ENCODE results near the gene CCDC27.
"Not testable (repeated sequence)": the region's sequence is repeated elsewhere in the genome, so short reads cannot be mapped to it uniquely, and the experiment has no call there.

The CCDC27 gene

GRCh38 chr1:3740042-3740441 is 12.2 kb upstream of the CCDC27 start:
- DNase-seq: no peak

DNA sequence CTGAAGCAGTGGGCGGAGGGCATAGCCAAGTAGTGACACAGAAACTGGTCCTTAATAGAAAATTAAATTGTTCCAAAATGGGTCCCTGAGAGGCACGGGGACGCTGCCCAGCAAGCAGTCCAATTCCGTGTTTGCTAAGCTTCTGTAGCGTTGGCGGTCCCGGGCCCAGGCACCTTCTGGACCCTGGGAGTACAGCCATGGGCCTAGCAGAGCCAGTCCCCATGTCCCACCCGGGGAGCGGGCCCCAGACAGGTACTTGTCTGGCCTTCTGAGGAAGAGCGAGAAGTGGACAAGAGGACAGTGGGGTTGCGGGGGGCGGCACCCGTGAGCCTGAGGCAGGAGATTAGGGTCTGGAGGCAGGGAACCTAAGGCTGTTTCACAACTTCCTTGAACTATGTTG is 11.5 kb upstream of the CCDC27 start:
- DNase-seq: no peak

- DNase-seq: no peak
Observed at GRCh38 chr1:3741566-3742438, 10.4 kb upstream of the CCDC27 start.

GRCh38 chr1:3742439-3743298 is 9.6 kb upstream of the CCDC27 start:
- DNase-seq: no peak

- no peak for DNase-seq
Observed at GRCh38 chr1:3743421-3743820, 8.8 kb upstream of the CCDC27 start.

DNA sequence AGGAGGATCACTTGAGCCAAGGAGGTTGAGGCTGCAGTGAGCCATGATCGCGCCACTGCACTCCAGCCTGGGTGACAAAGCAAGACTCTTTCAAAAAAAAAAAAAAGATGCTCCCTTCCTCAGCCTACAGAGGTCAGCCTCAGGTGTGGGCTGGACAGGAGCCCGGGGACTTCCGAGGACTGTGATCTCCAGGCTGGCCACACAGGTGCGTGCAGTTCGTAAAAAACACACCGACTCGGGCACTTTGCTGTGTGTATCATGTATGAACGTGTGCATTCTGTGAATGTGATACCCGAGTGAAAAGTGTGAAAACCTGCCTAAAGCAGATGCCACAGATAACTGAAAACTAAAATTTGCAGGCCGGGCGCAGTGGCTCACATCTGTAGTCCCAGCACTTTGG is 8.4 kb upstream of the CCDC27 start:
- no peak for DNase-seq

DNA sequence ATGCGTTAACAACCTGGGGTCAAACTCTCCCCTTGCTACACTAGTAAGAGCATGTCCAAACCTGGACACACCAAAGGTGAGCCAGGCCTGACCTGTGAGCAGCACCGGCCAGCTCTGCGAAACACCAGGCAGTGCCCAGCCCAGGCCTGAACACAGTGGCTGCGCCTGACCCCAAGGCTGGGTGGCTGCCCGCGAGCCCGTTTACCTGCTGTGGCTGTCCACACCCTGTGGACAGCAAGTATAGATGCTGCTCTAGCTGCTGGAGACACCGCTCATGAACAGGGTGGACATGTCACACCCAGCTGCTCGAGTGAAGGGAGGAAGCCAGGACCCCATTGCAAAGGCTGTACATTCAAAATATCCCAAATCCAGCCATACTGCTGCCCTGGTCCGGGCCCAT is 7.6 kb upstream of the CCDC27 start:
- DNase-seq: no peak

GRCh38 chr1:3745071-3745470 is 7.2 kb upstream of the CCDC27 start:
- no peak for DNase-seq

GRCh38 chr1:3745590-3746381 is 6.5 kb upstream of the CCDC27 start:
- DNase-seq: no peak

DNA sequence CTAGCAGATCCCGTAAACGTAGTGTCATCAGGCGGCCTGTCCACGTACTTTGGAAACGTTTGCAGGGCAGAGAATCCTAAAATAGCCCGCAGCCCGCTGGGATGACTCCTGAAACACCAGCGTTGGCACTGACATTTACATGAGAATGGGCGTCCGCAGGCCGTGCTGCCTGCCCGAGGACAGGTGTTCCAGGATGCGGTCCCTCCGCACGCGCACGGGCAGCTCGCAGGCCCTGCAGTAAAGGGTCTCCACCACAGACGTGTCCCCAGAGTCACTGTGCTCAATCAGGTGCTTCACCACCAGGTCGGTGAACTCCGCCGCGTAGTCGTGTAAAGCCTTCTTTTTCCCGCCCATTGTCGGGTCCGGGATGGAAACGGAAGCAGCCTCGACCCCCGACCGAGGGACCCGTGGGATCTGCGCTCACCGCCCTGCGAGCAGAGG is 5.8 kb upstream of the CCDC27 start:
- DNase-seq: no peak

GRCh38 chr1:3746830-3747521 is 5.3 kb upstream of the CCDC27 start:
- peak; percentile 83 for DNase-seq

GRCh38 chr1:3747522-3747848 is 4.8 kb upstream of the CCDC27 start:
- DNase-seq: no peak

DNA sequence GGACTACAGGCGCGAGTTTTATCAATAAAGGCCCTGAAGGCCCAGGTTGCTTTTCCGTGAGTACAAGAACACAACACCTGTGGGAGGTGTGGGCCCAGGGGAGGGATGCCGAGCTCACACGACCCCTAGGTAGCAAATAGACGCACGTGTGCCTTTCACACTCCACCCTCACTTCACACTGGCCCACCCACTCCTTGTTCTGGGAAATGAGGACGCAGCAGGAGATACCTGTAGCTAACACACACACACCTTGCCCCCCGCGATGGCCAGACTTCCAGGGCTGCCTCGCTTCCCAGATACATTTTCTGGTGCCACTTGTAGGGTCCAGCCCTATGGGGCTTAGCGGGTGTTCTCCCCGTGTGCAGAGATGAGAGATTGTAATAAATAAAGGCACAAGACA is 4.3 kb upstream of the CCDC27 start:
- DNase-seq: no peak

GRCh38 chr1:3748316-3748900 is 3.8 kb upstream of the CCDC27 start:
- DNase-seq: not testable (repeated sequence)

DNA sequence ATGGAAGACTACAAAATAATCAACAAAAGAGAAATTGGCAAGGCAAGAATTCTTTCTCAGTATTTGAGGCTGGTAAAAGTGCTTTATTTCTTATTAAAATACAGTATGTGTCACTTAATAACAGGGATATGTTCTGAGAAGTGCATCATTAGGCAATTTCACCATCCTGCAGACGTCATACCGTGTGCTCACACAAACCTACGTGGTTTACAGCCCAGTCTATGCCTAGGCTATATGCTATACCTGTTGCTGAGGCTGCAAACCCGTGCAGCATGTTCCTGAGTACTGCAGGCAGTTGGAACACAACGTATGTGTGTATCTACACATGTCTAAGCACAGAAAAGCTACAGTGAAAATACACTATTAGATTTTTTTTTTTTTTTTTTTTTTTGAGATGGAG is 2.7 kb upstream of the CCDC27 start:
- no peak for DNase-seq

GRCh38 chr1:3750741-3751140 is 1.5 kb upstream of the CCDC27 start:
- no peak for DNase-seq

- no peak for DNase-seq
Observed at GRCh38 chr1:3753656-3754454, 1.6 kb downstream of the CCDC27 start.

DNA sequence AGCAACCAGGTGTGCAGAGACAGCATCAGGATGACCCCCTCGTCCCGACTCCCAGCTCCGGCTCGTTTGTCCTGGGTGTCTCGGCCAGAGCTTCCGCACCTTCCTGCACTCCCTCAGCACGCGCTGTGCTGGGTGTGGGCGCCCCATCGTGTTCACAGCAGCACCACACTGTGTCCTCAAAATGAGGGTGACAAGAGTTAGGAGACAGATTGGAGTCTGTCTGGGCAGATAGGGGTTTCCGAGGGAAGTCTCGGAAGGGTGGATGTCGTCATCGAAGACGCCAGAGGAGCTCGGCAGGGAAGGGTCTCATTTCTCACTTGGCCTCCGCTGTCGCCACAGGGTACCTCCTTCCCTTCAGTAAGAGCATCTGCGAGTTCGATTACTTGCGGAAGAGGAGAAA is 4.1 kb downstream of the CCDC27 start:
- DNase-seq: no peak

DNA sequence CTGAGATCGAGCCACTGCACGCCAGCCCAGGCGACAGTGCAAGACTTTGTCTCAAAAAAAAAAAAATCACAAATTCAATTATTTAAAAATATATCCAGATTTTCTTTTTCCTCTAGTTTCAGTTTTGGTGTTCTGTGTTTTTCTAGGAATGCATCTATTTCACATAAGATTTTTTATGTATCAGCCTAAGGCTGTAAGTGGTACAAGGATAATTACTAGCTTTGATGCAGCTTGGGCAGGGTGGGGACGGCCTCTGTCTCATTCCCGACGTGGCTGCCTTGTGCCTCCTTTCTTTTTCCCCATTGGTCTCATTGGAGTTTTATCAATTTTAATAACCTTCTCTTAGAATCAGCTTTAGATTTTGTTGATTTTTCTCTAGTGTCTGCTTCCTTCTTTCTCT is 6.9 kb downstream of the CCDC27 start:
- DNase-seq: no peak

- no peak for DNase-seq
Observed at GRCh38 chr1:3759796-3760195, 7.5 kb downstream of the CCDC27 start.

DNA sequence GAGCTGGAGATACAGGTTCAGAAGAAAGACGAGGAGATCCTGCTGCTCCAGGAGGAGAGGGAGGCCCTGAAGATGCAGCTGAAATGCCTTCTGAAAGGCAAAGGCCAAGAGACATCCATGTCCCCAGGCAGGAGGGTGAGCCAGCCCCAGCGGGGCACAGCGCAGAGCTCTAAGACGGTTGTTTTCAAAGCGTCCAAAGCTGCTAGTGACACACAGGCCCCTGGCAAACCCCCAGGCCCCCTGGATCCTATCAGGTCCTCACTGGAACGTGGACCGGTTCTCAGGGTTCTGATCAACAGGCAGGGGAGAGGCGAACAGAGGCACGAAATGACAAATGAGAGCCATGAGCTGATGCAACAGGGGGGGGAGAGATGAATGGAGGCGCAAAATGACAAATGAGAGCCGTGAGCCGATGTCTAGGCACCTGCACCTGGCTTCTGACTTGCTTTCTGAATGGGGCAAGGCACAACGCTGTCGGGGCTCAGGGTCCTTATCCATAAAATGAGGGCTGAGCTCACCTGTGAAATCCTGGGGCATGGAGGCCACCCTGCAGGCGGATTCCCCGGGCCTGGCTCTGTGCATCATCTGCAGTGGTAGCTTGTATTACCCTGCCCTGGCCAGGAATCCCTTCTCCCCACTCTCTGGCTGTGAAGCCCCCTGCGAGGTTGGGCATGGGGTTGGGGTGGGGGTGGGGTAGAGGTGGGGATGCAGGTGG is 9.2 kb downstream of the CCDC27 start:
- DNase-seq: no peak

Measured in activated effector memory CD4-positive, alpha-beta T cell treated with Interleukin-2 at 50 U/mL for 16 hours (primary cell).